Osteocyte (in vitro differentiated cells): ENCODE measurements around the gene NOCT. TPM values are rescaled to one million over a fixed set of nuclear protein-coding genes. Genes with fewer than 3 reads are reported as not detected.

Experiments used
- DNase-seq: peaks from one replicate; pipeline ENCODE4 v3.0.0; 2021; ENCODE audit warnings: mixed read lengths; ENCODE audit not compliant: unreplicated experiment; ENCODE audit errors: extremely low spot score
- H3K27ac Mint-ChIP-seq: one replicate; pipeline ENCODE4 v1.8.0; 2021; ENCODE audit warnings: mild to moderate bottlenecking, mixed read lengths; ENCODE audit not compliant: unreplicated experiment
- H3K27me3 Mint-ChIP-seq: one replicate; pipeline ENCODE4 v1.8.0; 2021; ENCODE audit warnings: mixed read lengths; ENCODE audit not compliant: unreplicated experiment
- H3K36me3 Mint-ChIP-seq: one replicate; pipeline ENCODE4 v1.8.0; 2021; ENCODE audit warnings: mixed read lengths; ENCODE audit not compliant: unreplicated experiment
- H3K4me1 Mint-ChIP-seq: one replicate; pipeline ENCODE4 v1.8.0; 2021; ENCODE audit warnings: mixed read lengths; ENCODE audit not compliant: unreplicated experiment
- H3K4me3 Mint-ChIP-seq: one replicate; pipeline ENCODE4 v1.8.0; 2021; ENCODE audit warnings: mild to moderate bottlenecking, moderate library complexity, mixed read lengths; ENCODE audit not compliant: unreplicated experiment
- H3K9me3 Mint-ChIP-seq: one replicate; pipeline ENCODE4 v1.8.0; 2021; ENCODE audit warnings: mixed read lengths; ENCODE audit not compliant: unreplicated experiment
- CTCF ChIP-seq: fragments of 200-600 bp; sonication (generic); IDR thresholded peaks from 2 replicates; pipeline ENCODE4 v1.5.0; 2021; ENCODE audit warnings: antibody characterized with exemption, mild to moderate bottlenecking, moderate library complexity
- total RNA-seq: library from RNA; stranded (reverse); gene quantifications from 2 replicates; pipeline ENCODE4 v1.2.1, GENCODE V29; 2021

Gene NOCT
- total RNA-seq, 1 donor from 2014 or later = 16.0 TPM

GRCh38 chr4:139030614-139031235 is 15.1 kb downstream of the NOCT start:
- Mint-ChIP-seq H3K9me3 (no peaks in the 10 kb centered on the region), H3K27me3 (no peaks in the 10 kb centered on the region), H3K4me1 (peaks cover 31% of the 10 kb centered on the region), H3K27ac (peak overlapping the region; percentile 65), H3K4me3 (no peak overlapping the region), H3K36me3 (no peaks in the 10 kb centered on the region)
- TF ChIP-seq CTCF = peak; percentile 84
- DNase-seq = no peak

GRCh38 chr4:139035650-139036049 is 20.1 kb downstream of the NOCT start:
- Mint-ChIP-seq H3K9me3 (no peaks in the 10 kb centered on the region), H3K27ac (peak overlapping the region; percentile 36), H3K4me1 (peaks cover 20% of the 10 kb centered on the region), H3K36me3 (peaks cover 12% of the 10 kb centered on the region), H3K27me3 (no peaks in the 10 kb centered on the region), H3K4me3 (no peak overlapping the region)
- TF ChIP-seq CTCF = no peak
- no peak for DNase-seq

- H3K4me1 Mint-ChIP-seq = peaks cover 17% of the 10 kb centered on the region
- no peaks in the 10 kb centered on the region for H3K9me3 Mint-ChIP-seq
- H3K36me3 Mint-ChIP-seq = peaks cover 12% of the 10 kb centered on the region
- H3K27me3 Mint-ChIP-seq = no peaks in the 10 kb centered on the region
- no peak for DNase-seq
- no peak overlapping the region for H3K27ac Mint-ChIP-seq
- no peak overlapping the region for H3K4me3 Mint-ChIP-seq
- no peak for TF ChIP-seq CTCF
Observed at GRCh38 chr4:139036885-139037284, 21.3 kb downstream of the NOCT start.

- Mint-ChIP-seq H3K27me3 (no peaks in the 10 kb centered on the region), H3K4me3 (no peak overlapping the region), H3K9me3 (no peaks in the 10 kb centered on the region), H3K36me3 (peaks cover 13% of the 10 kb centered on the region), H3K4me1 (peaks cover 24% of the 10 kb centered on the region), H3K27ac (no peak overlapping the region)
- no peak for TF ChIP-seq CTCF
- no peak for DNase-seq
Observed at GRCh38 chr4:139038874-139039443, 23.4 kb downstream of the NOCT start.

GRCh38 chr4:139042981-139043460 is 27.4 kb downstream of the NOCT start:
- H3K4me1 Mint-ChIP-seq = peaks cover 9% of the 10 kb centered on the region
- peaks cover 28% of the 10 kb centered on the region for H3K36me3 Mint-ChIP-seq
- no peak overlapping the region for H3K27ac Mint-ChIP-seq
- no peak for TF ChIP-seq CTCF
- no peaks in the 10 kb centered on the region for H3K9me3 Mint-ChIP-seq
- H3K27me3 Mint-ChIP-seq = no peaks in the 10 kb centered on the region
- DNase-seq = no peak
- no peak overlapping the region for H3K4me3 Mint-ChIP-seq
